Measurements from ENCODE around the gene C2orf49. TPM values are rescaled to one million over a fixed set of nuclear protein-coding genes. Genes with fewer than 3 reads are reported as not detected.

The C2orf49 gene
- total and polyA plus RNA-seq, 2 donors (not counting 3 experiments of a cell fraction or from before 2014, with no cell fraction given) = 4.6 to 15.0 TPM

- POLR2A ChIA-PET = interaction anchor here (0.6 kb wide), 1 partner anchor 43 kb away, joined by 5 read pairs; no protein-coding TSS in a partner anchor
- CTCF ChIA-PET = interaction anchor here (0.6 to 2.3 kb wide), 23 partner anchors 9 to 266 kb away, joined by 3 to 15 read pairs (median 5); partner anchors contain the start of genes C2orf49 and TGFBRAP1
- H3K27ac ChIP-seq (ENCODE audit: insufficient read depth, low read depth, low read length) = no peak overlapping the region
- H3K36me3 ChIP-seq (ENCODE audit: control insufficient read depth in 2 of 2, extremely low read depth in 1 of 2, insufficient read depth in 2 of 2, low read length in 2 of 2) = peaks cover 8 to 23% of the 10 kb centered on the region in 2 experiments
- H3K9ac ChIP-seq (replicated peaks; ENCODE audit: extremely low read depth, insufficient read depth, low read length) = no peak overlapping the region
- H3K27me3 ChIP-seq (ENCODE audit: control insufficient read depth in 2 of 2, insufficient read depth in 2 of 2, low read length in 2 of 2) = no peaks in the 10 kb centered on the region
- H3K4me3 ChIP-seq (replicated peaks in 1 of 3; ENCODE audit: insufficient read depth in 1 of 3, low read depth in 1 of 3, low read length in 3 of 3) = no peak overlapping the region
- dilution Hi-C loops (cut with MboI; ENCODE audit: extremely low pct_ligation_motif_present, low sequenced_read_pairs) = no loop called here
- H3K4me2 ChIP-seq (ENCODE audit: insufficient read depth, low read length) = no peak overlapping the region
- FAIRE-seq (peak; percentile 4), DNase-seq (ENCODE audit: low read depth, low spot score) (peak; percentile 61)
- no peaks in the 10 kb centered on the region for H3K9me1 ChIP-seq (replicated peaks; ENCODE audit: control insufficient read depth, extremely low read depth, insufficient read depth, low read length)
- intact Hi-C loops (cut with micrococcal nuclease) = loop anchor here (1.0 kb wide), 1 partner anchor 50 kb away; the partner anchor contains the start of gene C2orf49
- H3K4me1 ChIP-seq (ENCODE audit: control insufficient read depth, extremely low read depth, insufficient read depth, low read length) = no peaks in the 10 kb centered on the region
- peaks cover 5% of the 10 kb centered on the region for H3K79me2 ChIP-seq (ENCODE audit: control insufficient read depth, insufficient read depth, low read length)
- H3K9me3 ChIP-seq (replicated peaks; ENCODE audit: control insufficient read depth, insufficient read depth, low read length) = no peaks in the 10 kb centered on the region
- peak; percentile 39 for TF ChIP-seq MAX (IDR thresholded peaks at IDR 0.05; ENCODE audit: insufficient read depth, insufficient read length)
- TF ChIP-seq, protein P1, sequence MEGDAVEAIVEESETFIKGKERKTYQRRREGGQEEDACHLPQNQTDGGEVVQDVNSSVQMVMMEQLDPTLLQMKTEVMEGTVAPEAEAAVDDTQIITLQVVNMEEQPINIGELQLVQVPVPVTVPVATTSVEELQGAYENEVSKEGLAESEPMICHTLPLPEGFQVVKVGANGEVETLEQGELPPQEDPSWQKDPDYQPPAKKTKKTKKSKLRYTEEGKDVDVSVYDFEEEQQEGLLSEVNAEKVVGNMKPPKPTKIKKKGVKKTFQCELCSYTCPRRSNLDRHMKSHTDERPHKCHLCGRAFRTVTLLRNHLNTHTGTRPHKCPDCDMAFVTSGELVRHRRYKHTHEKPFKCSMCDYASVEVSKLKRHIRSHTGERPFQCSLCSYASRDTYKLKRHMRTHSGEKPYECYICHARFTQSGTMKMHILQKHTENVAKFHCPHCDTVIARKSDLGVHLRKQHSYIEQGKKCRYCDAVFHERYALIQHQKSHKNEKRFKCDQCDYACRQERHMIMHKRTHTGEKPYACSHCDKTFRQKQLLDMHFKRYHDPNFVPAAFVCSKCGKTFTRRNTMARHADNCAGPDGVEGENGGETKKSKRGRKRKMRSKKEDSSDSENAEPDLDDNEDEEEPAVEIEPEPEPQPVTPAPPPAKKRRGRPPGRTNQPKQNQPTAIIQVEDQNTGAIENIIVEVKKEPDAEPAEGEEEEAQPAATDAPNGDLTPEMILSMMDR (IDR thresholded peaks at IDR 0.05; ENCODE audit: extremely low read depth in 1 of 2, insufficient read depth in 1 of 2, low read depth in 1 of 2, low read length in 2 of 2) = peak; percentile 51 to 58
- TF ChIP-seq POLR2AphosphoS5 (IDR thresholded peaks at IDR 0.05; ENCODE audit: insufficient read depth, low read depth, low read length) = no peak
- H4K20me1 ChIP-seq (replicated peaks; ENCODE audit: control insufficient read depth, extremely low read depth, insufficient read depth, low read length) = no peaks in the 10 kb centered on the region
- H2AFZ ChIP-seq (ENCODE audit: low read depth, low read length) = no peak overlapping the region
- BruUV-seq (replicated peaks) = no TSS peak
Observed at GRCh38 chr2:105287692-105288091, 49.6 kb upstream of the C2orf49 start.

DNA sequence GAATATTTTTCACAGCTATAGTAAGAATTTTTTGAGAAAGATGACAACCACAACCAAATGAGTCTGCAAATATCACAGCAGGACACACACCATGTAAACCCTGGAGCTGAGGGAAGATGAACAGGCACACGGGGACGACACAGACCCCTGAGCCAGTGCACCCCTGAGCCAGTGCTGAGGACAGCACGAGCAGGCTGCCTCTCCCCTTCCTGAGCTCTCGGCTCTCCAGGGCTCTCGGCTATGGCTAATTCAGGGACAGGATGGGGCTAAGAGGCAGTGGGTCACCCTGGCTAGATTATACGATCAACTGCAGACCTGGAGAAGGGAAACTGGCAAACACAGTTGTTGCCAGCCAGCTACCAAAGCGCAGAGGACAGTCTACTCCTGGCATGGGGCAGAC, 49.2 kb upstream of the C2orf49 start:
- Histone ChIP-seq H3K4me1 (ENCODE audit: control insufficient read depth, extremely low read depth, insufficient read depth, low read length) (no peaks in the 10 kb centered on the region), H3K36me3 (ENCODE audit: control insufficient read depth in 2 of 2, extremely low read depth in 1 of 2, insufficient read depth in 2 of 2, low read length in 2 of 2) (peaks cover 8 to 23% of the 10 kb centered on the region in 2 experiments)
- FAIRE-seq = no peak

More for the DNA sequence above, 49.2 kb upstream of the C2orf49 start:
- no TSS peak for BruUV-seq (replicated peaks)
- Histone ChIP-seq H3K9me1 (replicated peaks; ENCODE audit: control insufficient read depth, extremely low read depth, insufficient read depth, low read length) (no peaks in the 10 kb centered on the region), H4K20me1 (replicated peaks; ENCODE audit: control insufficient read depth, extremely low read depth, insufficient read depth, low read length) (no peaks in the 10 kb centered on the region), H3K79me2 (ENCODE audit: control insufficient read depth, insufficient read depth, low read length) (peaks cover 5% of the 10 kb centered on the region), H3K9ac (replicated peaks; ENCODE audit: extremely low read depth, insufficient read depth, low read length) (no peak overlapping the region), H3K4me3 (replicated peaks in 1 of 3; ENCODE audit: insufficient read depth in 1 of 3, low read depth in 1 of 3, low read length in 3 of 3) (no peak overlapping the region), H3K27me3 (ENCODE audit: control insufficient read depth in 2 of 2, insufficient read depth in 2 of 2, low read length in 2 of 2) (no peaks in the 10 kb centered on the region), H3K27ac (ENCODE audit: insufficient read depth, low read depth, low read length) (no peak overlapping the region), H3K9me3 (replicated peaks; ENCODE audit: control insufficient read depth, insufficient read depth, low read length) (no peaks in the 10 kb centered on the region), H3K4me2 (ENCODE audit: insufficient read depth, low read length) (no peak overlapping the region), H2AFZ (ENCODE audit: low read depth, low read length) (no peak overlapping the region)
- ChIA-PET POLR2A (interaction anchor here (0.6 kb wide), 1 partner anchor 43 kb away, joined by 5 read pairs; no protein-coding TSS in a partner anchor), CTCF (interaction anchor here (0.6 to 2.3 kb wide), 23 partner anchors 10 to 265 kb away, joined by 3 to 15 read pairs (median 5); partner anchors contain the start of genes C2orf49 and TGFBRAP1)
- TF ChIP-seq, protein P1 (IDR thresholded peaks at IDR 0.05; ENCODE audit: extremely low read depth in 1 of 2, insufficient read depth in 1 of 2, low read depth in 1 of 2, low read length in 2 of 2) = no peak
- no peak for TF ChIP-seq EZH2 (IDR thresholded peaks at IDR 0.05; ENCODE audit: borderline replicate concordance, low read depth, low read length, severe bottlenecking)
- TF ChIP-seq MYC (IDR thresholded peaks at IDR 0.05; ENCODE audit: low read depth, low read length) = no peak
- TF ChIP-seq POLR2A (IDR thresholded peaks at IDR 0.05; ENCODE audit: low read depth, low read length) = no peak
- TF ChIP-seq POLR2AphosphoS5 (IDR thresholded peaks at IDR 0.05; ENCODE audit: insufficient read depth, low read depth, low read length) = no peak
- TF ChIP-seq MAX (IDR thresholded peaks at IDR 0.05; ENCODE audit: insufficient read depth, insufficient read length) = no peak
- no peak for TF ChIP-seq JUN (IDR thresholded peaks at IDR 0.05; ENCODE audit: borderline replicate concordance, insufficient read depth, insufficient read length, low read depth)
- no peak for TF ChIP-seq FOS (IDR thresholded peaks at IDR 0.05; ENCODE audit: borderline replicate concordance, insufficient read depth, low read length)
- TF ChIP-seq GATA2 (IDR thresholded peaks at IDR 0.05; ENCODE audit: insufficient read depth, insufficient read length, low read depth, low read length) = no peak
- intact Hi-C loops (cut with micrococcal nuclease) = no loop called here
- no peak for DNase-seq (ENCODE audit: low read depth, low spot score)
- dilution Hi-C loops (cut with MboI; ENCODE audit: extremely low pct_ligation_motif_present, low sequenced_read_pairs) = no loop called here

All from endothelial cell of umbilical vein (primary cell).